NB4 (cell line): ENCODE results near the gene APEX2.
"Not testable (repeated sequence)": the region's sequence is repeated elsewhere in the genome, so short reads cannot be mapped to it uniquely, and the experiment has no call there.

Source experiments
- CTCF ChIP-seq: IDR thresholded peaks from one replicate; pipeline ENCODE4 v1.5.1; 2012; ENCODE audit warnings: low read depth, low read length
- MAX ChIP-seq: IDR thresholded peaks from 2 replicates; pipeline ENCODE4 v1.6.1; 2011; ENCODE audit warnings: low read depth, low read length

DNA sequence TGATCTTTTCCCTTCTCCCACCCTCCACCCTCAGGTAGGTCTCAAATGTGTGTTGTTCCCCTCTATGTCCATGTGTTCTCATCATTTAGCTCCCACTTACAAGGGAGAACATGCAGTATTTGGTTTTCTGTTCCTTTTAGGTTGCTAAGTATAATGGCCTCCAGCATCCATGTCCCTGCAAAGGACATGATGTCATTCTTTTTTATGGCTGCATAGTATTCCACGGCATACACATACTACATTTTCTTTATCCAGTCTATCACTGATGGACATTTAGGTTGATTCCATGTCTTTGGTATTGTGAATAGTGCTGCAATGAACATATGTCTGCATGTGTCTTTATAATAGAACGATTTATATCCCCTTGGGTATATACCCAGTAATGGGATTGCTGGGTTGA, 16.9 kb upstream of the APEX2 start:
- not testable (repeated sequence) for TF ChIP-seq MAX, CTCF
